Calu3 (cell line): ENCODE data around the gene EML6. TPM values are rescaled to one million over a fixed set of nuclear protein-coding genes. Genes with fewer than 3 reads are reported as not detected.

Experiments used
- BruUV-seq: library from RNA; stranded (reverse); fragments of 400-500 nt; replicated peaks from 2 replicates; lab custom pipeline; 2021; lab: Mats Ljungman, UMichigan
- CTCF ChIA-PET: fragments of 300-600 bp; sonication (Branson Sonifier 250); formaldehyde crosslinking; loops from one replicate; lab custom pipeline; 2022; ENCODE audit warnings: antibody characterized with exemption; lab: Charles Lee
- DNase-seq: peaks from one replicate; pipeline ENCODE4 v3.0.0; 2022
- H3K27ac Mint-ChIP-seq: one replicate; pipeline ENCODE4 v1.8.0; 2022; ENCODE audit warnings: mixed read lengths; ENCODE audit not compliant: unreplicated experiment
- H3K27me3 Mint-ChIP-seq: one replicate; pipeline ENCODE4 v1.8.0; 2022; ENCODE audit warnings: mixed read lengths; ENCODE audit not compliant: unreplicated experiment
- H3K36me3 Mint-ChIP-seq: one replicate; pipeline ENCODE4 v1.8.0; 2022; ENCODE audit warnings: mild to moderate bottlenecking, moderate library complexity, mixed read lengths; ENCODE audit not compliant: insufficient read depth, unreplicated experiment
- H3K4me1 Mint-ChIP-seq: one replicate; pipeline ENCODE4 v1.8.0; 2022; ENCODE audit warnings: mild to moderate bottlenecking, low read depth, mixed read lengths; ENCODE audit not compliant: unreplicated experiment
- H3K4me3 Mint-ChIP-seq: one replicate; pipeline ENCODE4 v1.8.0; 2022; ENCODE audit warnings: mild to moderate bottlenecking, low read depth, moderate library complexity, mixed read lengths; ENCODE audit not compliant: unreplicated experiment
- H3K9me3 Mint-ChIP-seq: one replicate; pipeline ENCODE4 v1.8.0; 2022; ENCODE audit warnings: low read depth, mixed read lengths; ENCODE audit not compliant: unreplicated experiment
- CTCF ChIP-seq: fragments of 200-600 bp; IDR thresholded peaks from one replicate; pipeline ENCODE4 v1.8.0; 2022; ENCODE audit warnings: antibody characterized with exemption; ENCODE audit not compliant: unreplicated experiment
- intact Hi-C: fragments of 100-400 bp; cut with micrococcal nuclease; formaldehyde crosslinking; loops from one replicate; pipeline ENCODE4 v1.10.0; 2022; ENCODE audit not compliant: unreplicated experiment
- total RNA-seq: library from RNA; stranded (reverse); gene quantifications from 2 replicates; pipeline ENCODE4 v1.2.3, GENCODE V29; 2022

EML6 gene
- total RNA-seq, 1 experiment from 2014 or later = 0.45 TPM

GRCh38 chr2:54947646-54948045, 224.2 kb downstream of the EML6 start:
- H3K9me3 Mint-ChIP-seq = no peaks in the 10 kb centered on the region
- peaks cover 35% of the 10 kb centered on the region for H3K27me3 Mint-ChIP-seq
- no peaks in the 10 kb centered on the region for H3K36me3 Mint-ChIP-seq
- TF ChIP-seq CTCF = no peak
- no peak overlapping the region for H3K27ac Mint-ChIP-seq
- intact Hi-C loops = no loop called here
- no TSS peak for BruUV-seq
- CTCF ChIA-PET = no interaction called here
- DNase-seq = no peak
- no peak overlapping the region for H3K4me3 Mint-ChIP-seq
- no peaks in the 10 kb centered on the region for H3K4me1 Mint-ChIP-seq

DNA sequence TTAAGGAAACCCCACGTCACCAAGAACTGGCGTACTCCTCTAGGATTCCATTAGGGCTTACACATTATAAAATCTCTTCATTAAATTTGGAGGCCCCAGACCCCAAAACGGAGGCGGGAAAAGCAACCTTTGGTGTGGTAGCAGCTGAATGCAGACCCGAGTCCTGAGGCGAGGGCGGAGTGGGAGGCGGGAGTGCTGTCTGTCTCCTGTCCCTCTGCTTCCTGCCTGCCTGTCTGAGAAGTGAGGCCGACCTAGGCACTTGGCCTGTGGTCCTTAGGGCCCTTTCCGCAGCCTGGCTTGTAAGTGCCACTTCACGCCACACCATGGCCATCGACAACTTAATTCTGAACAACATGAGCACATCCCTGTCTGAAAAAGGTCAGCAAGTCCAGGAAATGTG, 224.7 kb downstream of the EML6 start:
- no peak overlapping the region for H3K4me3 Mint-ChIP-seq
- no peak for TF ChIP-seq CTCF
- CTCF ChIA-PET = no interaction called here
- H3K27ac Mint-ChIP-seq = no peak overlapping the region
- H3K27me3 Mint-ChIP-seq = peaks cover 35% of the 10 kb centered on the region
- H3K36me3 Mint-ChIP-seq = no peaks in the 10 kb centered on the region
- no peaks in the 10 kb centered on the region for H3K4me1 Mint-ChIP-seq
- no peaks in the 10 kb centered on the region for H3K9me3 Mint-ChIP-seq
- no peak for DNase-seq
- intact Hi-C loops = no loop called here
- no TSS peak for BruUV-seq

DNA sequence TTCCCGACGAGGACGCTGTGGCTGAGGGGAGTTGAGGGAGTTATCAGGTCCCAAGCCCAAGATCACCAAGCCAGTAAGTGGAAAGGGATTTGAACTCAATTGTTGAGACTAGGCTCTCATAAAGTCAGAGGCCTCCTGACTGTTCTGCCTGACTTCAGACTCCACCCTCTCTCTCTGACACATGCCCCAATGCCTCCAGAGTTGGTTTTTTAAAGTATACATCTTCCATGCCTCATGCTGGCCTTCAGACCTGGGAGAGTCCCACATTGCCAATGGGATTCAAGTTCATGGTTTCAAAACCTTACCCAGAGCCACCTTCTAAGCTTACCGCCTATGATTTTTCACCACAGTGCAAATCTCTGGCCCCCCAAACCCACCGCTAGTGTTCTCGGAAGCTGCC, 226.0 kb downstream of the EML6 start:
- no peak overlapping the region for H3K27ac Mint-ChIP-seq
- no TSS peak for BruUV-seq
- peaks cover 35% of the 10 kb centered on the region for H3K27me3 Mint-ChIP-seq
- intact Hi-C loops = no loop called here
- H3K36me3 Mint-ChIP-seq = no peaks in the 10 kb centered on the region
- H3K9me3 Mint-ChIP-seq = no peaks in the 10 kb centered on the region
- H3K4me3 Mint-ChIP-seq = no peak overlapping the region
- no peaks in the 10 kb centered on the region for H3K4me1 Mint-ChIP-seq
- no peak for TF ChIP-seq CTCF
- CTCF ChIA-PET = no interaction called here
- no peak for DNase-seq

GRCh38 chr2:54950811-54951210, 227.3 kb downstream of the EML6 start:
- no peak overlapping the region for H3K27ac Mint-ChIP-seq
- TF ChIP-seq CTCF = no peak
- DNase-seq = no peak
- peaks cover 5% of the 10 kb centered on the region for H3K4me1 Mint-ChIP-seq
- CTCF ChIA-PET = no interaction called here
- BruUV-seq = no TSS peak
- no peaks in the 10 kb centered on the region for H3K36me3 Mint-ChIP-seq
- intact Hi-C loops = no loop called here
- H3K9me3 Mint-ChIP-seq = no peaks in the 10 kb centered on the region
- H3K27me3 Mint-ChIP-seq = peaks cover 30% of the 10 kb centered on the region
- H3K4me3 Mint-ChIP-seq = no peak overlapping the region
